Cardiac muscle cell (in vitro differentiated cells and primary cell): ENCODE measurements around the gene PID1. TPM values are rescaled to one million over a fixed set of nuclear protein-coding genes. Genes with fewer than 3 reads are reported as not detected.
A peak's percentile ranks its signal among the peaks of the same experiment; 100 is the strongest.

ENCODE experiments used
- DNase-seq, 2 donors: peaks; one replicate each; pipeline versions ENCODE4 v3.0.0 to v3.0.0-alpha.2; 2010 to 2017; ENCODE audit warnings: low read depth in 1 of 2, low spot score in 1 of 2
- H3K27ac ChIP-seq: fragments of 200-600 bp; sonication (generic); 2 replicates; pipeline ENCODE4 v1.5.1; 2016
- H3K27me3 ChIP-seq: fragments of 200-600 bp; sonication (generic); 2 replicates; pipeline ENCODE4 v1.6.0; 2016; ENCODE audit warnings: control low read depth
- H3K36me3 ChIP-seq: fragments of 200-600 bp; sonication (generic); 2 replicates; pipeline ENCODE4 v1.5.1; 2016; ENCODE audit warnings: control low read depth
- H3K4me1 ChIP-seq: fragments of 200-600 bp; sonication (generic); 2 replicates; pipeline ENCODE4 v1.8.1; 2017; ENCODE audit warnings: low read depth, mild to moderate bottlenecking, mixed run types
- H3K4me3 ChIP-seq: fragments of 200-600 bp; sonication (generic); 2 replicates; pipeline ENCODE4 v1.5.1; 2016; ENCODE audit warnings: mild to moderate bottlenecking
- H3K9me3 ChIP-seq: fragments of 200-600 bp; sonication (generic); 2 replicates; pipeline ENCODE4 v1.5.1; 2017; ENCODE audit warnings: low read depth, mild to moderate bottlenecking, control low read depth
- polyA plus RNA-seq: library from polyadenylated mRNA; unstranded; fragments of >200 nt; fragmentation: Nextera tagmentation; extraction: Ambion mirVana; gene quantifications from 2 replicates; pipeline ENCODE4 v1.2.1, GENCODE V29; 2016
- total RNA-seq: library from RNA; depleted of rRNA; stranded (reverse); fragments of >200 nt; gene quantifications from 2 replicates; pipeline ENCODE4 v1.2.3, GENCODE V29; 2016
- TF ChIP-seq, protein P1 (sequence below): IDR thresholded peaks from 2 replicates; pipeline ENCODE4 v1.5.1; 2012; ENCODE audit warnings: low read depth, mild to moderate bottlenecking, low read length

PID1 gene
- total and polyA plus RNA-seq, 2 experiments from 2014 or later = 0.42 to 0.43 TPM

- peak in 1 of 2 donors; percentile 46 for DNase-seq
- TF ChIP-seq, protein P1, sequence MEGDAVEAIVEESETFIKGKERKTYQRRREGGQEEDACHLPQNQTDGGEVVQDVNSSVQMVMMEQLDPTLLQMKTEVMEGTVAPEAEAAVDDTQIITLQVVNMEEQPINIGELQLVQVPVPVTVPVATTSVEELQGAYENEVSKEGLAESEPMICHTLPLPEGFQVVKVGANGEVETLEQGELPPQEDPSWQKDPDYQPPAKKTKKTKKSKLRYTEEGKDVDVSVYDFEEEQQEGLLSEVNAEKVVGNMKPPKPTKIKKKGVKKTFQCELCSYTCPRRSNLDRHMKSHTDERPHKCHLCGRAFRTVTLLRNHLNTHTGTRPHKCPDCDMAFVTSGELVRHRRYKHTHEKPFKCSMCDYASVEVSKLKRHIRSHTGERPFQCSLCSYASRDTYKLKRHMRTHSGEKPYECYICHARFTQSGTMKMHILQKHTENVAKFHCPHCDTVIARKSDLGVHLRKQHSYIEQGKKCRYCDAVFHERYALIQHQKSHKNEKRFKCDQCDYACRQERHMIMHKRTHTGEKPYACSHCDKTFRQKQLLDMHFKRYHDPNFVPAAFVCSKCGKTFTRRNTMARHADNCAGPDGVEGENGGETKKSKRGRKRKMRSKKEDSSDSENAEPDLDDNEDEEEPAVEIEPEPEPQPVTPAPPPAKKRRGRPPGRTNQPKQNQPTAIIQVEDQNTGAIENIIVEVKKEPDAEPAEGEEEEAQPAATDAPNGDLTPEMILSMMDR = no peak
Observed at GRCh38 chr2:229300790-229301189, 29.7 kb upstream of the PID1 start.

GRCh38 chr2:229300371-229300770, 29.3 kb upstream of the PID1 start:
- no peaks in the 10 kb centered on the region for H3K9me3 ChIP-seq
- no peak for DNase-seq
- no peak overlapping the region for H3K4me3 ChIP-seq
- no peaks in the 10 kb centered on the region for H3K36me3 ChIP-seq
- no peak overlapping the region for H3K27ac ChIP-seq
- no peaks in the 10 kb centered on the region for H3K27me3 ChIP-seq
- H3K4me1 ChIP-seq = no peaks in the 10 kb centered on the region
- TF ChIP-seq, protein P1 = no peak

More at GRCh38 chr2:229300790-229301189, 29.7 kb upstream of the PID1 start:
- no peaks in the 10 kb centered on the region for H3K27me3 ChIP-seq
- H3K36me3 ChIP-seq = no peaks in the 10 kb centered on the region
- H3K4me3 ChIP-seq = no peak overlapping the region
- H3K9me3 ChIP-seq = no peaks in the 10 kb centered on the region
- no peak overlapping the region for H3K27ac ChIP-seq
- no peaks in the 10 kb centered on the region for H3K4me1 ChIP-seq

- H3K9me3 ChIP-seq = no peaks in the 10 kb centered on the region
- H3K4me1 ChIP-seq = no peaks in the 10 kb centered on the region
- H3K36me3 ChIP-seq = no peaks in the 10 kb centered on the region
- no peak overlapping the region for H3K4me3 ChIP-seq
- TF ChIP-seq, protein P1 = no peak
- H3K27ac ChIP-seq = no peak overlapping the region
- H3K27me3 ChIP-seq = no peaks in the 10 kb centered on the region
- DNase-seq = peak in 1 of 2 donors; percentile 80
Observed at GRCh38 chr2:229297247-229297646, 26.2 kb upstream of the PID1 start.

GRCh38 chr2:229296536-229296935, 25.4 kb upstream of the PID1 start:
- no peaks in the 10 kb centered on the region for H3K27me3 ChIP-seq
- peak in 1 of 2 donors; percentile 50 for DNase-seq

DNA sequence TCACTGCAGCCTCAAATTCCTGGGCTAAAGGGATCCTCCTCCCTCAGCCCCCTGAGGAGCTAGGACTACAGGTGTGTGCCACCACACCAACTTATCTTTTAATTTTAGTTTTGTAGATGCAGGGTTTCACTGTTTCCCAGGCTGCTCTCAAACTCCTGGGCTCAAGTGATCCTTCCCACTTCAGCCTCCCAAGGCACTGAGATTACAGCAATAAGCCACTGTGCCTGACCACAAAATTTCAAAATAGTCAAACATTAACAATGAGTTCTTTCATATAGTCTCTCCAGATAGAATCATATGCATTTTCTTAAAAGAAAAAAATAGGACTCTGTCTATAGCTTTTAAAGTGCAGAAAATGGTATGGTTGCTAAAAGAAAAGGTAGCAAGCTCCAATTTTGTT, 24.9 kb upstream of the PID1 start:
- no peak overlapping the region for H3K27ac ChIP-seq
- H3K9me3 ChIP-seq = no peaks in the 10 kb centered on the region
- TF ChIP-seq, protein P1 = no peak
- H3K4me1 ChIP-seq = no peaks in the 10 kb centered on the region
- H3K36me3 ChIP-seq = no peaks in the 10 kb centered on the region
- H3K27me3 ChIP-seq = no peaks in the 10 kb centered on the region
- DNase-seq = peak in 1 of 2 donors; percentile 88
- H3K4me3 ChIP-seq = no peak overlapping the region

More at GRCh38 chr2:229296536-229296935, 25.4 kb upstream of the PID1 start:
- Histone ChIP-seq H3K4me3 (no peak overlapping the region), H3K36me3 (no peaks in the 10 kb centered on the region), H3K9me3 (no peaks in the 10 kb centered on the region), H3K27ac (no peak overlapping the region), H3K4me1 (no peaks in the 10 kb centered on the region)
- TF ChIP-seq, protein P1 = no peak

- H3K27ac ChIP-seq = no peak overlapping the region
- no peaks in the 10 kb centered on the region for H3K27me3 ChIP-seq
- no peak for DNase-seq
- no peaks in the 10 kb centered on the region for H3K36me3 ChIP-seq
- H3K4me3 ChIP-seq = no peak overlapping the region
- no peaks in the 10 kb centered on the region for H3K4me1 ChIP-seq
- TF ChIP-seq, protein P1 = no peak
- no peaks in the 10 kb centered on the region for H3K9me3 ChIP-seq
Observed at GRCh38 chr2:229287823-229288222, 16.7 kb upstream of the PID1 start.
